Measurements from ENCODE around the gene ZNF30. TPM values are rescaled to one million over a fixed set of nuclear protein-coding genes. Genes with fewer than 3 reads are reported as not detected.
"Not testable (repeated sequence)": the region's sequence is repeated elsewhere in the genome, so short reads cannot be mapped to it uniquely, and the experiment has no call there.

The ZNF30 gene
- 1 to 10 TPM; 2.8 to 3.1 TPM for total RNA-seq

GRCh38 chr19:34926685-34927375, at the start of gene ZNF30:
Gene ZNF30, plus strand, starts transcription at chr19:34926903. Its CDS starts 3,045 bp downstream, at chr19:34929948.
- Mint-ChIP-seq H3K27me3 (no peaks in the 10 kb centered on the region), H3K9me3 (peaks cover 5% of the 10 kb centered on the region), H3K36me3 (ENCODE audit: low read depth) (peaks cover 18% of the 10 kb centered on the region), H3K4me1 (peaks cover 12% of the 10 kb centered on the region), H3K27ac (peak within 1 kb of the TSS; percentile 26), H3K4me3 (peak within 1 kb of the TSS; percentile 83)
- DNase-seq, result peak; percentile 77
- POLR2A ChIA-PET, result interaction anchor here (1.0 to 1.7 kb wide), 3 partner anchors 12 to 249 kb away, joined by 3 to 7 read pairs (median 4); partner anchors contain the start of genes ZNF302 and ZNF792
- CTCF ChIA-PET, result interaction anchor here (1.0 to 1.6 kb wide), 2 partner anchors 46 to 249 kb away, joined by 3 to 4 read pairs; partner anchors contain the start of gene ZNF302

GRCh38 chr19:34879563-34879962, 47.1 kb upstream of the ZNF30 start:
- Mint-ChIP-seq H3K4me3 (no peak overlapping the region), H3K27ac (no peak overlapping the region), H3K27me3 (no peaks in the 10 kb centered on the region), H3K9me3 (peaks cover 9% of the 10 kb centered on the region), H3K4me1 (peaks cover 1% of the 10 kb centered on the region), H3K36me3 (ENCODE audit: low read depth) (no peaks in the 10 kb centered on the region)
- CTCF ChIA-PET, result no interaction called here
- DNase-seq, result no peak
- POLR2A ChIA-PET, result no interaction called here

GRCh38 chr19:34880034-34880433, 46.7 kb upstream of the ZNF30 start:
- CTCF ChIA-PET, result no interaction called here
- H3K36me3 Mint-ChIP-seq (ENCODE audit: low read depth), result no peaks in the 10 kb centered on the region
- no peak overlapping the region for H3K27ac Mint-ChIP-seq
- peaks cover 14% of the 10 kb centered on the region for H3K9me3 Mint-ChIP-seq
- POLR2A ChIA-PET, result no interaction called here
- no peaks in the 10 kb centered on the region for H3K27me3 Mint-ChIP-seq
- no peak for DNase-seq
- peaks cover 1% of the 10 kb centered on the region for H3K4me1 Mint-ChIP-seq
- no peak overlapping the region for H3K4me3 Mint-ChIP-seq

GRCh38 chr19:34881982-34882381, 44.7 kb upstream of the ZNF30 start:
- Mint-ChIP-seq H3K4me1 (peaks cover 1% of the 10 kb centered on the region), H3K27ac (no peak overlapping the region), H3K4me3 (no peak overlapping the region), H3K9me3 (peaks cover 17% of the 10 kb centered on the region), H3K27me3 (no peaks in the 10 kb centered on the region), H3K36me3 (ENCODE audit: low read depth) (no peaks in the 10 kb centered on the region)
- ChIA-PET POLR2A (no interaction called here), CTCF (no interaction called here)
- no peak for DNase-seq

- no peak overlapping the region for H3K27ac Mint-ChIP-seq
- H3K9me3 Mint-ChIP-seq, result peaks cover 12% of the 10 kb centered on the region
- ChIA-PET CTCF (no interaction called here), POLR2A (no interaction called here)
- no peaks in the 10 kb centered on the region for H3K27me3 Mint-ChIP-seq
- H3K4me3 Mint-ChIP-seq, result no peak overlapping the region
- no peak for DNase-seq
- H3K36me3 Mint-ChIP-seq (ENCODE audit: low read depth), result no peaks in the 10 kb centered on the region
- no peaks in the 10 kb centered on the region for H3K4me1 Mint-ChIP-seq
These were observed 38.6 kb upstream of the ZNF30 start for GRCh38 chr19:34888091-34888490.

GRCh38 chr19:34900245-34900644, 26.5 kb upstream of the ZNF30 start:
- DNase-seq, result no peak
- CTCF ChIA-PET, result no interaction called here
- no peak overlapping the region for H3K27ac Mint-ChIP-seq
- peaks cover 10% of the 10 kb centered on the region for H3K9me3 Mint-ChIP-seq
- peaks cover 3% of the 10 kb centered on the region for H3K36me3 Mint-ChIP-seq (ENCODE audit: low read depth)
- POLR2A ChIA-PET, result no interaction called here
- H3K4me1 Mint-ChIP-seq, result peaks cover under 1% of the 10 kb centered on the region
- peaks cover 11% of the 10 kb centered on the region for H3K27me3 Mint-ChIP-seq
- no peak overlapping the region for H3K4me3 Mint-ChIP-seq

GRCh38 chr19:34904664-34905527, 21.8 kb upstream of the ZNF30 start:
- peaks cover 3% of the 10 kb centered on the region for H3K4me1 Mint-ChIP-seq
- peaks cover 31% of the 10 kb centered on the region for H3K27me3 Mint-ChIP-seq
- peaks cover 4% of the 10 kb centered on the region for H3K36me3 Mint-ChIP-seq (ENCODE audit: low read depth)
- H3K4me3 Mint-ChIP-seq, result no peak overlapping the region
- no peak for DNase-seq
- CTCF ChIA-PET, result no interaction called here
- POLR2A ChIA-PET, result no interaction called here
- no peak overlapping the region for H3K27ac Mint-ChIP-seq
- peaks cover 12% of the 10 kb centered on the region for H3K9me3 Mint-ChIP-seq

- Mint-ChIP-seq H3K36me3 (ENCODE audit: low read depth) (no peaks in the 10 kb centered on the region), H3K4me1 (no peaks in the 10 kb centered on the region), H3K27me3 (peaks cover 15% of the 10 kb centered on the region), H3K9me3 (peaks cover 12% of the 10 kb centered on the region), H3K4me3 (no peak overlapping the region), H3K27ac (no peak overlapping the region)
- POLR2A ChIA-PET, result no interaction called here
- DNase-seq, result no peak
- CTCF ChIA-PET, result no interaction called here
These were observed 15.9 kb upstream of the ZNF30 start for GRCh38 chr19:34910770-34911169.

GRCh38 chr19:34917144-34917543, 9.6 kb upstream of the ZNF30 start:
- H3K9me3 Mint-ChIP-seq, result peaks cover 26% of the 10 kb centered on the region
- H3K27me3 Mint-ChIP-seq; H3K4me1 Mint-ChIP-seq; DNase-seq; H3K4me3 Mint-ChIP-seq; POLR2A ChIA-PET; CTCF ChIA-PET; H3K36me3 Mint-ChIP-seq (ENCODE audit: low read depth); H3K27ac Mint-ChIP-seq: not testable (repeated sequence)

GRCh38 chr19:34918190-34918589, 8.5 kb upstream of the ZNF30 start:
- POLR2A ChIA-PET, result no interaction called here
- no peak for DNase-seq
- CTCF ChIA-PET, result no interaction called here
- Mint-ChIP-seq H3K27me3 (no peaks in the 10 kb centered on the region), H3K4me1 (no peaks in the 10 kb centered on the region), H3K4me3 (no peak overlapping the region), H3K36me3 (ENCODE audit: low read depth) (no peaks in the 10 kb centered on the region), H3K27ac (no peak overlapping the region), H3K9me3 (peaks cover 26% of the 10 kb centered on the region)

- CTCF ChIA-PET; DNase-seq; H3K36me3 Mint-ChIP-seq (ENCODE audit: low read depth); H3K27ac Mint-ChIP-seq; H3K4me1 Mint-ChIP-seq; POLR2A ChIA-PET; H3K27me3 Mint-ChIP-seq; H3K4me3 Mint-ChIP-seq: not testable (repeated sequence)
- H3K9me3 Mint-ChIP-seq, result peaks cover 24% of the 10 kb centered on the region
These were observed 6.5 kb upstream of the ZNF30 start for GRCh38 chr19:34920090-34920786.

- peaks cover 12% of the 10 kb centered on the region for H3K4me1 Mint-ChIP-seq
- H3K4me3 Mint-ChIP-seq, result no peak overlapping the region
- peaks cover 10% of the 10 kb centered on the region for H3K36me3 Mint-ChIP-seq (ENCODE audit: low read depth)
- peaks cover 9% of the 10 kb centered on the region for H3K9me3 Mint-ChIP-seq
- ChIA-PET POLR2A (no interaction called here), CTCF (interaction anchor here (1.6 kb wide), 1 partner anchor 248 kb away, joined by 4 read pairs; the partner anchor contains the start of gene ZNF302)
- DNase-seq, result no peak
- no peaks in the 10 kb centered on the region for H3K27me3 Mint-ChIP-seq
- no peak overlapping the region for H3K27ac Mint-ChIP-seq
These were observed 1.3 kb upstream of the ZNF30 start for GRCh38 chr19:34925278-34925855.

- peaks cover 12% of the 10 kb centered on the region for H3K4me1 Mint-ChIP-seq
- ChIA-PET POLR2A (interaction anchor here (1.0 to 1.7 kb wide), 3 partner anchors 12 to 249 kb away, joined by 3 to 7 read pairs (median 4); partner anchors contain the start of genes ZNF302 and ZNF792), CTCF (interaction anchor here (1.6 kb wide), 1 partner anchor 249 kb away, joined by 4 read pairs; the partner anchor contains the start of gene ZNF302)
- DNase-seq, result no peak
- peak overlapping the region; percentile 83 for H3K4me3 Mint-ChIP-seq
- peaks cover 13% of the 10 kb centered on the region for H3K36me3 Mint-ChIP-seq (ENCODE audit: low read depth)
- no peaks in the 10 kb centered on the region for H3K27me3 Mint-ChIP-seq
- H3K9me3 Mint-ChIP-seq, result peaks cover 5% of the 10 kb centered on the region
- H3K27ac Mint-ChIP-seq, result no peak overlapping the region
These were observed 380 bp upstream of the ZNF30 start for GRCh38 chr19:34926361-34926684.
